HG02884 (cell line): ENCODE results near the gene IRF1.

Experiments used
- ATAC-seq: cut with Tn5 transposase; IDR thresholded peaks from one replicate; pipeline ENCODE4 v1.9.1; 2021; ENCODE audit warnings: mild to moderate bottlenecking, moderate library complexity; ENCODE audit not compliant: unreplicated experiment

Gene IRF1

GRCh38 chr5:132463811-132464155 lies 26.8 kb downstream of the IRF1 start:
- ATAC-seq, result no peak

- no peak for ATAC-seq
Observed at GRCh38 chr5:132462856-132463745, 27.5 kb downstream of the IRF1 start.

GRCh38 chr5:132462333-132462732 lies 28.2 kb downstream of the IRF1 start:
- ATAC-seq, result no peak

GRCh38 chr5:132461569-132462070 lies 29.0 kb downstream of the IRF1 start:
- ATAC-seq, result no peak

GRCh38 chr5:132460846-132461568 lies 29.6 kb downstream of the IRF1 start:
- no peak for ATAC-seq

GRCh38 chr5:132459983-132460838 lies 30.4 kb downstream of the IRF1 start:
- no peak for ATAC-seq

- no peak for ATAC-seq
Observed at GRCh38 chr5:132459031-132459982, 31.3 kb downstream of the IRF1 start.

GRCh38 chr5:132458651-132459030 lies 31.9 kb downstream of the IRF1 start:
- peak; percentile 43 for ATAC-seq

- peak; percentile 3 for ATAC-seq
Observed at GRCh38 chr5:132458226-132458560, 32.4 kb downstream of the IRF1 start.

- ATAC-seq, result no peak
Observed at GRCh38 chr5:132457371-132458225, 33.0 kb downstream of the IRF1 start.

- ATAC-seq, result peak; percentile 21
Observed at GRCh38 chr5:132456987-132457361, 33.6 kb downstream of the IRF1 start.

- peak; percentile 49 for ATAC-seq
Observed at GRCh38 chr5:132456296-132456986, 34.1 kb downstream of the IRF1 start.

GRCh38 chr5:132455614-132456115 lies 34.9 kb downstream of the IRF1 start:
- no peak for ATAC-seq

GRCh38 chr5:132454361-132454760 lies 36.2 kb downstream of the IRF1 start:
- no peak for ATAC-seq

GRCh38 chr5:132451387-132451786 lies 39.2 kb downstream of the IRF1 start:
- no peak for ATAC-seq

GRCh38 chr5:132449060-132449459 lies 41.5 kb downstream of the IRF1 start:
- ATAC-seq, result no peak

- no peak for ATAC-seq
Observed at GRCh38 chr5:132447196-132447595, 43.4 kb downstream of the IRF1 start.

GRCh38 chr5:132446621-132447020 lies 44.0 kb downstream of the IRF1 start:
- no peak for ATAC-seq
